ACC112 (cell line): ENCODE data around the gene PHAF1.
A peak's percentile ranks its signal among the peaks of the same experiment; 100 is the strongest.

ENCODE experiments used
- H2AFZ ChIP-seq: fragments of 200-600 bp; sonication (generic); one replicate; pipeline ENCODE4 v1.6.0; 2017; ENCODE audit warnings: antibody characterized with exemption, low read length; ENCODE audit not compliant: unreplicated experiment
- H3K27ac ChIP-seq: fragments of 200-600 bp; sonication (generic); 2 replicates; pipeline ENCODE4 v1.5.1; 2014; ENCODE audit warnings: low read depth, mild to moderate bottlenecking, antibody characterized with exemption, low read length, moderate library complexity
- H3K27me3 ChIP-seq: fragments of 200-600 bp; sonication (generic); 2 replicates; pipeline ENCODE4 v1.6.1; 2014; ENCODE audit warnings: mild to moderate bottlenecking, antibody characterized with exemption, low read length, moderate library complexity, mixed read lengths; ENCODE audit not compliant: insufficient read depth
- H3K36me3 ChIP-seq: fragments of 200-600 bp; sonication (generic); 2 replicates; pipeline ENCODE4 v1.6.1; 2016; ENCODE audit warnings: mild to moderate bottlenecking, antibody characterized with exemption, low read length, moderate library complexity, mixed read lengths; ENCODE audit not compliant: insufficient read depth
- H3K4me1 ChIP-seq: fragments of 200-600 bp; sonication (generic); one replicate; pipeline ENCODE4 v1.6.1; 2016; ENCODE audit warnings: low read length, mixed read lengths; ENCODE audit not compliant: insufficient read depth, unreplicated experiment, control insufficient read depth
- H3K4me3 ChIP-seq: fragments of 200-600 bp; sonication (generic); 2 replicates; pipeline ENCODE4 v1.5.1; 2014; ENCODE audit warnings: mild to moderate bottlenecking, low read depth, low read length
- H3K79me2 ChIP-seq: fragments of 200-600 bp; sonication (generic); one replicate; pipeline ENCODE4 v1.6.0; 2016; ENCODE audit warnings: low read length; ENCODE audit not compliant: control insufficient read depth, unreplicated experiment, insufficient read depth

The PHAF1 gene

DNA sequence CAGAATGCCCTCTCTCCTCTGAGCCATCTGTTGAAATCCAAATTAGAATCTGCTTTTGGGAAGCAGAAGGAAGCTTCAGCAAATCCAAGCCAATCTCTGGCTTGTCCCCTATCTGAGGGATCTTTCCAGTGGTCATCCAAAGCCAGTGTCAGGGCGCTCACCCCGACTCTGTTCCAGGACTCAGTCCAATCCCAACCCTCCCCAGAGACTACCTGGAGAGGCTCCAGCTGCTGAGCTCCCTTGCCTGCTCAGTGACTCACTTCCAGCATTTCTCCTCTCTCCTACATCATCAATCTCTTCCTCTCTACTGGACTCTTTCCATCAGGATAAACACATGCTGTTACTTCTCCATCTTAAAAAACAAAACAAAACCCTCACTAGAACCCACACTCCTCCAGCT, 71.6 kb downstream of the PHAF1 start:
- Histone ChIP-seq H3K27me3 (no peaks in the 10 kb centered on the region), H3K4me3 (peak overlapping the region; percentile 62), H3K36me3 (no peaks in the 10 kb centered on the region), H3K27ac (peak overlapping the region; percentile 51), H3K4me1 (peaks cover 25% of the 10 kb centered on the region), H3K79me2 (peaks cover 11% of the 10 kb centered on the region), H2AFZ (no peak overlapping the region)

- H3K4me1 ChIP-seq, result peaks cover 33% of the 10 kb centered on the region
- H2AFZ ChIP-seq, result no peak overlapping the region
- no peaks in the 10 kb centered on the region for H3K36me3 ChIP-seq
- H3K79me2 ChIP-seq, result peaks cover 11% of the 10 kb centered on the region
- peak overlapping the region; percentile 15; the same call in 1 of the 2 replicates for H3K27ac ChIP-seq
- no peaks in the 10 kb centered on the region for H3K27me3 ChIP-seq
- H3K4me3 ChIP-seq, result peak overlapping the region; percentile 81
These were observed 72.5 kb downstream of the PHAF1 start for GRCh38 chr16:67182288-67182687.

- Histone ChIP-seq H2AFZ (no peak overlapping the region), H3K4me3 (peak overlapping the region; percentile 81)
These were observed 73.5 kb downstream of the PHAF1 start for GRCh38 chr16:67183284-67183626.

GRCh38 chr16:67183627-67184452, 74.1 kb downstream of the PHAF1 start, which contains the start of gene MATCAP1:
MATCAP1 (minus strand) TSS chr16:67183963; CDS start chr16:67180610, 3,353 bp downstream.
- no peaks in the 10 kb centered on the region for H3K36me3 ChIP-seq
- H3K27ac ChIP-seq, result peak within 1 kb of the TSS; percentile 83
- H3K4me3 ChIP-seq, result peak within 1 kb of the TSS; percentile 81
- peaks cover 33% of the 10 kb centered on the region for H3K4me1 ChIP-seq
- peaks cover 11% of the 10 kb centered on the region for H3K79me2 ChIP-seq
- no peaks in the 10 kb centered on the region for H3K27me3 ChIP-seq
- H2AFZ ChIP-seq, result no peak within 1 kb of the TSS

More at GRCh38 chr16:67183284-67183626, 73.5 kb downstream of the PHAF1 start:
- no peaks in the 10 kb centered on the region for H3K27me3 ChIP-seq
- H3K36me3 ChIP-seq, result no peaks in the 10 kb centered on the region
- peak overlapping the region; percentile 83 for H3K27ac ChIP-seq
- peaks cover 33% of the 10 kb centered on the region for H3K4me1 ChIP-seq
- H3K79me2 ChIP-seq, result peaks cover 11% of the 10 kb centered on the region

GRCh38 chr16:67184453-67184994, 74.8 kb downstream of the PHAF1 start:
- no peak overlapping the region for H2AFZ ChIP-seq
- peaks cover 33% of the 10 kb centered on the region for H3K4me1 ChIP-seq
- H3K27me3 ChIP-seq, result no peaks in the 10 kb centered on the region
- peak overlapping the region; percentile 81 for H3K4me3 ChIP-seq
- no peaks in the 10 kb centered on the region for H3K36me3 ChIP-seq
- no peak overlapping the region for H3K27ac ChIP-seq
- H3K79me2 ChIP-seq, result peaks cover 11% of the 10 kb centered on the region

DNA sequence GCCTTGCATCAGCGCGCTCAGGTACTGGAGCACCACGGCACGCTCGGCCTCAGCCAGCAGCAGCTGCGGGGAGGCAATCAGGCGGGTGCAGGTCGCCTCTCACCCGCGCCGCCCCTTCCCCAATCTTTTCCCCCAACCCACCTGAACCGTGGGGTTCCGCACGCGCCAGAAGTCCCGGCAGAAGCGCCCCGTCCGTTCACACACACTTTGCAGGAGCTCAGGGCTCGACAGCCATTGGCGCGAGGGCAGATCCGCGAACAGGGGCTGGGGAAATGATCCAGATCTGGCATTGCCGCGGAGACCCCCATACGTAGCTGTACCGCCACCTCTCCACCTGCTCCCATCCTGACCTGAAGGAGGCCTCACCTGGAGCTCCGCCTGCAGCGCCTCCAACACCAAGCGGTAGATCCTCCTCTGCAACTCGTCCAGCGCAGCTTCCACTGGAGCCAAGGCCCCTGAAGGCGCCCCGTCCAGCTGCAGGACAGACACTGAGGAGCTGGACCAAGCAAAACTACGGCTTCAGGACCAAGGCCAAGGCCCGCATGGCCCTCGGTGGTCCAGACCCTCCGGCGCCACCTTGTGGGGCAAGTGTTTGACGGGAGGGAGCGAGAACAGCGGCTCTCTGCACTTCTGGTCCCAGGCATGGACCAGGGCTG, 75.4 kb downstream of the PHAF1 start:
- Histone ChIP-seq H2AFZ (no peak overlapping the region), H3K27me3 (no peaks in the 10 kb centered on the region), H3K27ac (no peak overlapping the region), H3K4me1 (peaks cover 33% of the 10 kb centered on the region), H3K4me3 (peak overlapping the region; percentile 81), H3K36me3 (no peaks in the 10 kb centered on the region), H3K79me2 (peaks cover 11% of the 10 kb centered on the region)

- Histone ChIP-seq H3K27me3 (no peaks in the 10 kb centered on the region), H3K36me3 (no peaks in the 10 kb centered on the region), H3K4me1 (peaks cover 33% of the 10 kb centered on the region), H3K27ac (peak overlapping the region; percentile 22; the same call in 1 of the 2 replicates), H3K4me3 (peak overlapping the region; percentile 67), H3K79me2 (peaks cover 11% of the 10 kb centered on the region), H2AFZ (no peak overlapping the region)
These were observed 76.0 kb downstream of the PHAF1 start for GRCh38 chr16:67185651-67186134.

DNA sequence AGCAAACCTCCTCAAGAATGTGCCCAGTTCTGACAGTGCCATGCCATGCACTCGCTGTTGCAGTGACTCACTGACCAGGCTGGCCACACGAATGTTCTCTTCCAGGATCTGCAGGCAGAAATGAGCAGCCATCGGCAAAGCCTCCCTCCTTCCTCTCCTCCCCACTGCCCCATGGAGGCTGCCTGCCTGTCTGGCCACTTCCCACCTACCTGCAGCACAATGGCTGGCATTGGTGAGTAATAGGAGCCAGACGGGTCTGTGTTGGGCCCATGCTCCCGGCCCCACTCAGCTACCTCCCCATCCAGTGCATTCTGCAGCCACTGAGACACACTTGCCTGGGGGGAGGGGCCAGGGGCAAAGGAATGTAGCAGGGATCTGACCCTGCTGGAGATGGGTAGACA, 76.8 kb downstream of the PHAF1 start:
- Histone ChIP-seq H2AFZ (no peak overlapping the region), H3K4me3 (peak overlapping the region; percentile 67; the same call in 1 of the 2 replicates), H3K4me1 (peaks cover 31% of the 10 kb centered on the region), H3K36me3 (no peaks in the 10 kb centered on the region), H3K79me2 (peaks cover 11% of the 10 kb centered on the region), H3K27me3 (no peaks in the 10 kb centered on the region), H3K27ac (no peak overlapping the region)

- H3K4me3 ChIP-seq, result no peak overlapping the region
- no peaks in the 10 kb centered on the region for H3K36me3 ChIP-seq
- no peak overlapping the region for H2AFZ ChIP-seq
- H3K27me3 ChIP-seq, result no peaks in the 10 kb centered on the region
- no peak overlapping the region for H3K27ac ChIP-seq
- H3K79me2 ChIP-seq, result peaks cover 12% of the 10 kb centered on the region
- H3K4me1 ChIP-seq, result peaks cover 26% of the 10 kb centered on the region
These were observed 77.6 kb downstream of the PHAF1 start for GRCh38 chr16:67187175-67187890.

- Histone ChIP-seq H3K27me3 (no peaks in the 10 kb centered on the region), H3K36me3 (no peaks in the 10 kb centered on the region), H3K4me3 (no peak overlapping the region), H3K4me1 (peaks cover 25% of the 10 kb centered on the region), H3K79me2 (peaks cover 13% of the 10 kb centered on the region), H2AFZ (no peak overlapping the region), H3K27ac (no peak overlapping the region)
These were observed 78.6 kb downstream of the PHAF1 start for GRCh38 chr16:67188323-67188722.
